NCI-H2107 (cell line): Measurements from ENCODE around the gene HOOK2.
"Not testable (repeated sequence)": the region's sequence is repeated elsewhere in the genome, so short reads cannot be mapped to it uniquely, and the experiment has no call there.

Source experiments
- DNase-seq: peaks from one replicate; lab custom pipeline; 2025; lab: John Stamatoyannopoulos, UW

The HOOK2 gene, protein sequence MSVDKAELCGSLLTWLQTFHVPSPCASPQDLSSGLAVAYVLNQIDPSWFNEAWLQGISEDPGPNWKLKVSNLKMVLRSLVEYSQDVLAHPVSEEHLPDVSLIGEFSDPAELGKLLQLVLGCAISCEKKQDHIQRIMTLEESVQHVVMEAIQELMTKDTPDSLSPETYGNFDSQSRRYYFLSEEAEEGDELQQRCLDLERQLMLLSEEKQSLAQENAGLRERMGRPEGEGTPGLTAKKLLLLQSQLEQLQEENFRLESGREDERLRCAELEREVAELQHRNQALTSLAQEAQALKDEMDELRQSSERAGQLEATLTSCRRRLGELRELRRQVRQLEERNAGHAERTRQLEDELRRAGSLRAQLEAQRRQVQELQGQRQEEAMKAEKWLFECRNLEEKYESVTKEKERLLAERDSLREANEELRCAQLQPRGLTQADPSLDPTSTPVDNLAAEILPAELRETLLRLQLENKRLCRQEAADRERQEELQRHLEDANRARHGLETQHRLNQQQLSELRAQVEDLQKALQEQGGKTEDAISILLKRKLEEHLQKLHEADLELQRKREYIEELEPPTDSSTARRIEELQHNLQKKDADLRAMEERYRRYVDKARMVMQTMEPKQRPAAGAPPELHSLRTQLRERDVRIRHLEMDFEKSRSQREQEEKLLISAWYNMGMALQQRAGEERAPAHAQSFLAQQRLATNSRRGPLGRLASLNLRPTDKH

GRCh38 chr19:12774588-12775555, at the start of gene HOOK2:
Gene HOOK2 (minus strand): TSS chr19:12775552. CDS start chr19:12775449, 103 bp downstream.
- DNase-seq, result peak; percentile 79

GRCh38 chr19:12821761-12822160, 46.4 kb upstream of the HOOK2 start:
- no peak for DNase-seq

DNA sequence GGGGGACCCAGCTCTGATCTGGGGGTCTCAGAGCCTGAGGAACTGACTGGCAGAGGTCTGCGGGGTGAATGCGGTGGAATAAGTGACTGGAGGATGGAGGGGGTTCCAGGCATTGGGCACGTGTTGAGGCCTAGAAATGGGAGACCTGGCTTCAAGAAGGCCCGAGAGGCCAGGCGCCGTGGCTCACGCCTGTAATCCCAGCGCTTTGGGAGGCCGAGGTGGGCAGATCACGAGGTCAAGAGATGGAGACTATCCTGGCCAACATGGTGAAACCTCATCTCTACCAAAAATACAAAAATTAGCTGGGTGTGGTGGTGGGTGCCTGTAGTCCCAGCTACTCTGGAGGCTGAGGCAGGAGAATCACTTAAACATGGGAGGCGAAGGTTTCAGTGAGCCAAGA, 42.5 kb upstream of the HOOK2 start:
- not testable (repeated sequence) for DNase-seq

GRCh38 chr19:12817188-12817587, 41.8 kb upstream of the HOOK2 start:
- DNase-seq, result not testable (repeated sequence)

DNA sequence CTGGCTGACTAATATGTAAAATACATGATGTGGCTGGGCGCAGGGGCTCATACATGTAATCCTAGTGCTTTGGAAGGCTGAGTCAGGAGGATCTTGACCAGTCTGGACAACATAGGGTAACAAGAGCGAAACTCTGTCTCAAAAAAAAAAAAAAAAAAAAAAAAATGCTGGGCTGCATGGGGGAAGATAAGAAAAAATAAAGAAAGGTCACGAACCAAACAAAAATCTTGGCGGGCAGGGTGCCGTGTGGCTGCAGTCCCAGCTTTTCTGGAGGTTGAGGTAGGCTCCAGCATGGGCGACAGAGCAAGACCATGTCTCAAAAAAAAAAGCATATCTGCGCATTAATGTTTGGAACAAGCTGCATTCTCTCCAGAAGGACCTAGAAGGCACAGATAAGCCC, 39.7 kb upstream of the HOOK2 start:
- DNase-seq, result no peak

- peak; percentile 84 for DNase-seq
Observed at GRCh38 chr19:12806242-12807081, 31.1 kb upstream of the HOOK2 start, which contains the start of gene RNASEH2A. Gene RNASEH2A (plus strand): TSS chr19:12806584. CDS start chr19:12806674, 90 bp downstream.

DNA sequence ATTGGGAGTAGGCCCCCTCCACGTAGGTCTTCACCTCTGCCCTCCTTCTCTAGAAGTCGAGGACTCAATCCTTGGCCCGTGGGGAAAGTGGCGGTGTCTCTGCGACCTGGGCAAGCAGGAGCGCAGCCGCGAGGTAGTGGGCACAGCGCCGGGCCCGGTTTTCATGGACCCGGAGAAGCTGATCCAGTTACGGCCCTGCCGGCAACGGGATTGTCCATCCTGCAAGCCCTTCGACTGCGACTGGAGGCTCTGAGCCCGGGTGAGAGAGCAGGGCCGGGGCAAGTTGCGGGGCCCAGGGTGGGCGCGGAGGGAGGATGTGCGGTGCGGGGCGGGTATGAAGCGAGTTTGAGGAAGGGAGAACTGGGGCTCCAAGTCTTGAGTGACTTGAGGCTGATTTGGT, 28.7 kb upstream of the HOOK2 start:
- DNase-seq, result no peak

GRCh38 chr19:12802267-12803106, 27.1 kb upstream of the HOOK2 start:
- no peak for DNase-seq

- DNase-seq, result peak; percentile 79
Observed at GRCh38 chr19:12801466-12802266, 26.3 kb upstream of the HOOK2 start, which contains the start of the genes PRDX2 and THSD8. Gene PRDX2 (minus strand): TSS chr19:12801800. CDS start chr19:12801261, 539 bp downstream. Gene THSD8 (plus strand): TSS chr19:12802069. CDS start chr19:12802072, 3 bp downstream.

- no peak for DNase-seq
Observed at GRCh38 chr19:12800923-12801465, 25.6 kb upstream of the HOOK2 start.

GRCh38 chr19:12800466-12800770, 25.1 kb upstream of the HOOK2 start:
- DNase-seq, result no peak

DNA sequence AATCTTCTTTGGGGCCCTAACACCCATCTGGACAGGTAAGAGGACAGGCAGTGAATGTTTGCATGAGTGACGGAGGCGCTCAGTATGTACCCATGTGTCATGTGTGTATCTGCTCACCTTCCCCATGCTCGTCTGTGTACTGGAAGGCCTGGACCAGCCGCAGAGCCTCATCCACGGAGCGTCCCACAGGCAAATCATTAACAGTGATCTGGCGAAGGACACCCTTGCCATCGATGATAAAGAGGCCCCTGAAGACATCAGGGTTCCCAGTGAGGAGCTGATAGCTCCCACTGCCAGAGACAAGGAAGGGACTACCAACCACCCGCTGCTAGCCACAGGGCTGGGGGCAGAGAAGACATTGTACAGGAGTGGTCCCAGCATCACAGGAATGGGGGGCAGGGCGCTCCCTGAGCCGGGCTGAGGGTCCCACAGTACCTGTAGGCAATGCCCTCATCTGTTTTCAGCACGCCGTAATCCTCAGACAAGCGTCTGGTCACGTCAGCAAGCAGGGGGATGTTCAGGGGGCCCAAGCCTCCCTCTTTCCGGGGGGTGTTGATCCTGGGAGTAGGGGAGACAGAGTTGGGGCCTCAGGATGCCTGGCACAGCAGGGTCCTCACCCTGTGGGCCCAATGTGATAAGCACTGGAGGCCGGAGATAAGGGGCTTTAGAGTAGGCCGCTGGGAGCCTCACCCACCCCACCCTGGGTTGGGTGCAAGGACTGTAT, 24.6 kb upstream of the HOOK2 start:
- no peak for DNase-seq

DNA sequence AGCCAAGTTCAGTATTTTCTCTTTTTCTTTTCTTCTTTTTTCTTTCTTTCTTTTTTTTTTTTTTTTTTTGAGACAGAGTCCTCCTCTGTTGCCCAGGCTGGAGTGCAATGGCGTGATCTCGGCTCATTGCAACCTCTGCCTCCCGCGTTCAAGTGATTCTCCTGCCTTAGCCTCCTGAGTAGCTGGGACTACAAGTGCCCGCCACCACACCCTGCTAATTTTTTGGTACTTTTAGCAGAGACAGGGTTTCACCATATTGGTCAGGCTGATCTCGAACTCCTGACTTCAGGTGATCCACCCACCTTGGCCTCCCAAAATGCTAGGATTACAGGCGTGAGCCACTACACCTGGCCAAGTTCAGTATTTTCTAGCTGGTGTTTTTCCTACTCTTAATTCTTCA, 22.3 kb upstream of the HOOK2 start:
- DNase-seq, result not testable (repeated sequence)

DNA sequence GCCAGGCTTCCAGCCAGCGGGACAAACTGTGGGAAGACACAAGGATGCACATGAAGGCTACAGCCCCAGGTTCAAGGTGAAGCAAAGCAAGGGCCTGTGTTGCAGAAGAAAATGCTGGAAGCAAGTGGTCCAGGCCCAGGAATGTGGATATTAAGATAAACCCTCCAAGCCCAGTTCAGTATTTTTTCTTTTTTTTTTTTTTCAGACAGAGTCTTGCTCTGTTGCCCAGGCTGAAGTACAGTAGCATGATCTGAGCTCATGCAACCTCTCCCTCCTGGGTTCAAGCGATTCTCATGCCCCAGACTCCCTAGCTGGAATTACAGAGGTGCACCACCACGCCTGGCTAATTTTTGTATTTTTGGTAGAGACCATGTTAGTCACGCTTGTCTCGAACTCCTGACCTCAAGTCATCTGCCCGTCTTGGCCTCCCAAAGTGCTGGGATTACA, 21.8 kb upstream of the HOOK2 start:
- no peak for DNase-seq

- DNase-seq, result peak; percentile 64
Observed at GRCh38 chr19:12796146-12797071, 21.1 kb upstream of the HOOK2 start.

- DNase-seq, result no peak
Observed at GRCh38 chr19:12794971-12795381, 19.6 kb upstream of the HOOK2 start.
